ENCODE measurements around the gene SV2B. TPM values are rescaled to one million over a fixed set of nuclear protein-coding genes. Genes with fewer than 3 reads are reported as not detected.

SV2B gene
- total RNA-seq, 1 donor from 2014 or later = 1.6 TPM

- Histone ChIP-seq H3K9me3 (ENCODE audit: control insufficient read depth in 3 of 3, low read length in 3 of 3) (no peaks in the 10 kb centered on the region), H3K9ac (ENCODE audit: low read depth in 1 of 3, low read length in 3 of 3) (no peak overlapping the region), H3K4me3 (ENCODE audit: low read length in 3 of 3) (peak overlapping the region in 1 of 3 donors; percentile 13), H3K36me3 (ENCODE audit: control insufficient read depth in 3 of 3, insufficient read depth in 3 of 3, low read length in 3 of 3) (no peaks in the 10 kb centered on the region), H3K4me1 (ENCODE audit: control insufficient read depth in 3 of 3, insufficient read depth in 3 of 3, low read length in 3 of 3) (peaks cover 15 to 25% (median 22%) of the 10 kb centered on the region in 3 donors), H3K27ac (ENCODE audit: low read depth, low read length) (no peak overlapping the region), H3K27me3 (ENCODE audit: control insufficient read depth in 3 of 3, insufficient read depth in 3 of 3, low read length in 3 of 3) (peaks cover 46 to 49% (median 46%) of the 10 kb centered on the region in 3 donors)
These were observed 1.5 kb downstream of the SV2B start for GRCh38 chr15:91101608-91101920.

GRCh38 chr15:91102546-91103330 is 2.7 kb downstream of the SV2B start:
- H3K27ac ChIP-seq (ENCODE audit: low read depth, low read length) = no peak overlapping the region

GRCh38 chr15:91104111-91104510 is 4.1 kb downstream of the SV2B start:
- Histone ChIP-seq H3K4me1 (ENCODE audit: control insufficient read depth in 3 of 3, insufficient read depth in 3 of 3, low read length in 3 of 3) (peaks cover 15 to 25% (median 22%) of the 10 kb centered on the region in 3 donors), H3K9me3 (ENCODE audit: control insufficient read depth in 3 of 3, low read length in 3 of 3) (no peaks in the 10 kb centered on the region), H3K9ac (ENCODE audit: low read depth in 1 of 3, low read length in 3 of 3) (no peak overlapping the region), H3K27ac (ENCODE audit: low read depth, low read length) (no peak overlapping the region), H3K27me3 (ENCODE audit: control insufficient read depth in 3 of 3, insufficient read depth in 3 of 3, low read length in 3 of 3) (peaks cover 31 to 40% (median 32%) of the 10 kb centered on the region in 3 donors), H3K36me3 (ENCODE audit: control insufficient read depth in 3 of 3, insufficient read depth in 3 of 3, low read length in 3 of 3) (no peaks in the 10 kb centered on the region), H3K4me3 (ENCODE audit: low read length in 3 of 3) (no peak overlapping the region)

More at GRCh38 chr15:91102546-91103330, 2.7 kb downstream of the SV2B start:
- H3K27me3 ChIP-seq (ENCODE audit: control insufficient read depth in 3 of 3, insufficient read depth in 3 of 3, low read length in 3 of 3) = peaks cover 43 to 46% (median 44%) of the 10 kb centered on the region in 3 donors
- H3K9me3 ChIP-seq (ENCODE audit: control insufficient read depth in 3 of 3, low read length in 3 of 3) = no peaks in the 10 kb centered on the region
- no peaks in the 10 kb centered on the region for H3K36me3 ChIP-seq (ENCODE audit: control insufficient read depth in 3 of 3, insufficient read depth in 3 of 3, low read length in 3 of 3)
- no peak overlapping the region for H3K4me3 ChIP-seq (ENCODE audit: low read length in 3 of 3)
- H3K9ac ChIP-seq (ENCODE audit: low read depth in 1 of 3, low read length in 3 of 3) = no peak overlapping the region
- H3K4me1 ChIP-seq (ENCODE audit: control insufficient read depth in 3 of 3, insufficient read depth in 3 of 3, low read length in 3 of 3) = peaks cover 15 to 25% (median 22%) of the 10 kb centered on the region in 3 donors

GRCh38 chr15:91108421-91108820 is 8.4 kb downstream of the SV2B start:
- Histone ChIP-seq H3K36me3 (ENCODE audit: control insufficient read depth in 3 of 3, insufficient read depth in 3 of 3, low read length in 3 of 3) (no peaks in the 10 kb centered on the region), H3K9me3 (ENCODE audit: control insufficient read depth in 3 of 3, low read length in 3 of 3) (no peaks in the 10 kb centered on the region), H3K4me3 (ENCODE audit: low read length in 3 of 3) (no peak overlapping the region), H3K27me3 (ENCODE audit: control insufficient read depth in 3 of 3, insufficient read depth in 3 of 3, low read length in 3 of 3) (peaks cover 0 to 9% (median 8%) of the 10 kb centered on the region in 3 donors), H3K4me1 (ENCODE audit: control insufficient read depth in 3 of 3, insufficient read depth in 3 of 3, low read length in 3 of 3) (peaks cover 0 to 6% (median 4%) of the 10 kb centered on the region in 3 donors), H3K27ac (ENCODE audit: low read depth, low read length) (no peak overlapping the region), H3K9ac (ENCODE audit: low read depth in 1 of 3, low read length in 3 of 3) (no peak overlapping the region)

- Histone ChIP-seq H3K4me3 (ENCODE audit: low read length in 3 of 3) (no peak overlapping the region), H3K4me1 (ENCODE audit: control insufficient read depth in 3 of 3, insufficient read depth in 3 of 3, low read length in 3 of 3) (no peaks in the 10 kb centered on the region), H3K27me3 (ENCODE audit: control insufficient read depth in 3 of 3, insufficient read depth in 3 of 3, low read length in 3 of 3) (peaks cover 3 to 9% (median 7%) of the 10 kb centered on the region in 3 donors), H3K9ac (ENCODE audit: low read depth in 1 of 3, low read length in 3 of 3) (no peak overlapping the region), H3K36me3 (ENCODE audit: control insufficient read depth in 3 of 3, insufficient read depth in 3 of 3, low read length in 3 of 3) (no peaks in the 10 kb centered on the region), H3K27ac (ENCODE audit: low read depth, low read length) (no peak overlapping the region), H3K9me3 (ENCODE audit: control insufficient read depth in 3 of 3, low read length in 3 of 3) (no peaks in the 10 kb centered on the region)
These were observed 9.8 kb downstream of the SV2B start for GRCh38 chr15:91109885-91110284.

- Histone ChIP-seq H3K36me3 (ENCODE audit: control insufficient read depth in 3 of 3, insufficient read depth in 3 of 3, low read length in 3 of 3) (no peaks in the 10 kb centered on the region), H3K9ac (ENCODE audit: low read depth in 1 of 3, low read length in 3 of 3) (no peak overlapping the region), H3K9me3 (ENCODE audit: control insufficient read depth in 3 of 3, low read length in 3 of 3) (no peaks in the 10 kb centered on the region), H3K4me3 (ENCODE audit: low read length in 3 of 3) (no peak overlapping the region), H3K4me1 (ENCODE audit: control insufficient read depth in 3 of 3, insufficient read depth in 3 of 3, low read length in 3 of 3) (no peaks in the 10 kb centered on the region), H3K27ac (ENCODE audit: low read depth, low read length) (no peak overlapping the region), H3K27me3 (ENCODE audit: control insufficient read depth in 3 of 3, insufficient read depth in 3 of 3, low read length in 3 of 3) (peaks cover 3 to 8% (median 7%) of the 10 kb centered on the region in 3 donors)
These were observed 10.3 kb downstream of the SV2B start for GRCh38 chr15:91110407-91110806.

DNA sequence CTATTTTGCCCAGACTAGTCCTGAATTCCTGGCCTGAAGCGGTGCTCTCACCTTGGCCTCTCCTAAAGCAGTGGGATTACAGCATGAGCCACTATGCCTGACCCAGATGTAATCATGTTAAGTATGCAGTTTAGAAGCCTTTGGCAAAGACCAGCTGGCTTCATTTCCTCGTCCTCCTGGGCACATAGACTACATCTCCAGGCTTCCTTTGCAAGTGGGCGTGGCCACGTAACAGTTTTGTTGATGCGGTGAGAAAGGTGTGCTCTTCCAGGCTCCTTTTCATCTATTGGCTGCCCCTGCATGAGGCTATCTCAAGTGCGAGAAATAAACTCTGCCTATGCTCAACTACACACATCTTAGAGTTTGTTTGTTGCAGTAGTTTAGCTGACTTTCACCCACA is 13.0 kb downstream of the SV2B start:
- Histone ChIP-seq H3K36me3 (ENCODE audit: control insufficient read depth in 3 of 3, insufficient read depth in 3 of 3, low read length in 3 of 3) (no peaks in the 10 kb centered on the region), H3K4me3 (ENCODE audit: low read length in 3 of 3) (no peak overlapping the region), H3K4me1 (ENCODE audit: control insufficient read depth in 3 of 3, insufficient read depth in 3 of 3, low read length in 3 of 3) (peaks cover under 1 to 13% (median 2%) of the 10 kb centered on the region in 3 donors), H3K9me3 (ENCODE audit: control insufficient read depth in 3 of 3, low read length in 3 of 3) (no peaks in the 10 kb centered on the region), H3K27ac (ENCODE audit: low read depth, low read length) (no peak overlapping the region), H3K27me3 (ENCODE audit: control insufficient read depth in 3 of 3, insufficient read depth in 3 of 3, low read length in 3 of 3) (peaks cover 3 to 7% (median 7%) of the 10 kb centered on the region in 3 donors), H3K9ac (ENCODE audit: low read depth in 1 of 3, low read length in 3 of 3) (no peak overlapping the region)

DNA sequence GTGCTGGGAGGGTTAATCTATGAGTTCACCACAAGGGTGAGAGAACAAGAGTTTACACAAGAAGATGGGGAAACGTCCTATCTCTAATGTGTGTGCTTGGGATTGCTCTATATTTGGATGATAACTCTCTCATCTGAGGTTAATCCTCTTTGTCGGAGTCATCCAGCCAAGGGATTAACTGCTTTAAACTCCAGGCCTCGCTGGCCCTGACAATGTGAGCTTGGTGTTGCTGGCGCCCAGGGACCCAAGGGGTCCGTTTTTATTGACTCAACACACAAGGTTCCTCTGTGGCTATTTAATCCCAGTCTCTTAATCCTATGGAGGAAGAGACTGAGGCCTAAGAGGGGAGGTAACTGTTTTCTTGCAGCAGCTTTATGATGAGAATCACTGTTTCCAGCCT is 14.2 kb downstream of the SV2B start:
- Histone ChIP-seq H3K36me3 (ENCODE audit: control insufficient read depth in 3 of 3, insufficient read depth in 3 of 3, low read length in 3 of 3) (no peaks in the 10 kb centered on the region), H3K27ac (ENCODE audit: low read depth, low read length) (no peak overlapping the region), H3K27me3 (ENCODE audit: control insufficient read depth in 3 of 3, insufficient read depth in 3 of 3, low read length in 3 of 3) (peaks cover 2 to 7% (median 3%) of the 10 kb centered on the region in 3 donors), H3K4me3 (ENCODE audit: low read length in 3 of 3) (no peak overlapping the region), H3K4me1 (ENCODE audit: control insufficient read depth in 3 of 3, insufficient read depth in 3 of 3, low read length in 3 of 3) (peaks cover 11 to 24% (median 13%) of the 10 kb centered on the region in 3 donors), H3K9me3 (ENCODE audit: control insufficient read depth in 3 of 3, low read length in 3 of 3) (no peaks in the 10 kb centered on the region), H3K9ac (ENCODE audit: low read depth in 1 of 3, low read length in 3 of 3) (no peak overlapping the region)

DNA sequence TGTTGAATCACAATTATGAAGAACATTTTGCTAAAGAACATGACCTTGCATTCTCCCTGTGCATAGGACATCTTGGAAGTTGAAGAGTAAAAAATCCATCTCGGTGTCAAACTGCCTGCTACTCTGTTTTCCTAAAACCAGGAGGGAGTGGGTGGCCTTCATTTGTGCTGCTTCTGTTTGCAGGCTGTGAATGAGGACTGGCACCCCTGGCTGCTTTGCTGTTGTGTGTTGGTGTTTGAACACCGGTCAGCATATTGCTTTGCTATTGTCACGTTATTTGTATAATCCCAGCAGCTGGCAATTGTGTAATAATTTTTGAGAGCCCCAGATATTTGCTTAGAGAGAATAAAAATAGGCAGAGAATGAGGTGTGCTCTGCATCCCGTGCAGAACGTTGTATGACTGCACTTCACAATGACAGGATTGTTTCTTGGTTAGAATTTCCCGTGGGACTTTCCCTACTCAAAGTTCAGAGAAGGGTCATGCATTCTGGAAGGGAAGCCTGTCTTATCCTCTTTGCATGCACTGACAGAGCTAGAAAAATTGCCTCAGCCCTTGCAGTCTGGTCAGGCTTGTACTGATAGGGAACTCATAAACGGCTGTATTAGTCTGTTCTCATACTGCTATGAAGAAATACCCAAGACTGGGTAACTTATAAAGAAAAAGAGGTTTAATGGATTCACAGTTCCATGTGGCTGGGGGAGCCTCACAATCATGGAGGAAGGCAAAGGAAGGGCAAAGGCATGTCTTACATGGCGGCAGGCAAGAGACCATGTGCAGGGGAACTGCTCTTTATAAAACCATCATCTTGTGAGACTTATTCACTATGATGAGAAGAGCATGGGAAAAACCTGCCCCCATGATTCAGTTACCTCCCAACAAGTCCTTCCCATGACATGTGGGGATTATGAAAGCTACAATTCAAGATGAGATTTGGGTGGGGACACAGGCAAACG is 16.3 kb downstream of the SV2B start:
- no peak overlapping the region for H3K4me3 ChIP-seq (ENCODE audit: low read length in 3 of 3)
- H3K36me3 ChIP-seq (ENCODE audit: control insufficient read depth in 3 of 3, insufficient read depth in 3 of 3, low read length in 3 of 3) = no peaks in the 10 kb centered on the region
- H3K9ac ChIP-seq (ENCODE audit: low read depth in 1 of 3, low read length in 3 of 3) = no peak overlapping the region
- peaks cover 0 to 7% (median 3%) of the 10 kb centered on the region in 3 donors for H3K27me3 ChIP-seq (ENCODE audit: control insufficient read depth in 3 of 3, insufficient read depth in 3 of 3, low read length in 3 of 3)
- no peak overlapping the region for H3K27ac ChIP-seq (ENCODE audit: low read depth, low read length)
- H3K9me3 ChIP-seq (ENCODE audit: control insufficient read depth in 3 of 3, low read length in 3 of 3) = no peaks in the 10 kb centered on the region
- peaks cover 11 to 24% (median 13%) of the 10 kb centered on the region in 3 donors for H3K4me1 ChIP-seq (ENCODE audit: control insufficient read depth in 3 of 3, insufficient read depth in 3 of 3, low read length in 3 of 3)

Data from skeletal muscle tissue (tissue), 4 donors.